Measurements from ENCODE around the gene SEH1L.

GRCh38 chr18:13026583-13027270 lies 78.9 kb downstream of the SEH1L start:
- no peak for TF ChIP-seq CTCF (IDR thresholded peaks at IDR 0.05)
- no peak for TF ChIP-seq EZH2 (IDR thresholded peaks at IDR 0.05)
- no peak for TF ChIP-seq EZH2phosphoT487 (IDR thresholded peaks at IDR 0.05)
